GM18519 (cell line): Measurements from ENCODE around the gene MDFI.

Experiments
- ATAC-seq: cut with Tn5 transposase; IDR thresholded peaks from one replicate; pipeline ENCODE4 v1.9.1; 2021; ENCODE audit warnings: mild to moderate bottlenecking, moderate library complexity; ENCODE audit not compliant: unreplicated experiment, low FRiP score

The MDFI gene

GRCh38 chr6:41638002-41638934, at the start of gene MDFI:
Gene MDFI, plus strand, starts transcription at chr6:41638468. Its CDS starts 282 bp downstream, at chr6:41638750.
- ATAC-seq: no peak

GRCh38 chr6:41589223-41589622, 49.0 kb upstream of the MDFI start:
- ATAC-seq: no peak

- no peak for ATAC-seq
Observed at GRCh38 chr6:41589636-41590622, 48.3 kb upstream of the MDFI start.

- no peak for ATAC-seq
Observed at GRCh38 chr6:41591122-41591521, 47.1 kb upstream of the MDFI start.

- no peak for ATAC-seq
Observed at GRCh38 chr6:41591859-41592502, 46.3 kb upstream of the MDFI start.

- no peak for ATAC-seq
Observed at GRCh38 chr6:41593406-41593805, 44.9 kb upstream of the MDFI start.

GRCh38 chr6:41593839-41594238, 44.4 kb upstream of the MDFI start:
- ATAC-seq: no peak

GRCh38 chr6:41594326-41594725, 43.9 kb upstream of the MDFI start:
- no peak for ATAC-seq

- no peak for ATAC-seq
Observed at GRCh38 chr6:41594766-41595165, 43.5 kb upstream of the MDFI start.

GRCh38 chr6:41595166-41595565, 43.1 kb upstream of the MDFI start:
- ATAC-seq: no peak

- no peak for ATAC-seq
Observed at GRCh38 chr6:41596096-41596685, 42.1 kb upstream of the MDFI start.

- no peak for ATAC-seq
Observed at GRCh38 chr6:41596807-41597206, 41.5 kb upstream of the MDFI start.

- ATAC-seq: no peak
Observed at GRCh38 chr6:41597246-41598000, 40.8 kb upstream of the MDFI start.

- ATAC-seq: no peak
Observed at GRCh38 chr6:41598670-41599014, 39.6 kb upstream of the MDFI start.

- no peak for ATAC-seq
Observed at GRCh38 chr6:41599015-41599851, 39.0 kb upstream of the MDFI start.

GRCh38 chr6:41599852-41600445, 38.3 kb upstream of the MDFI start:
- ATAC-seq: no peak

GRCh38 chr6:41600499-41601247, 37.6 kb upstream of the MDFI start:
- no peak for ATAC-seq

GRCh38 chr6:41601248-41601549, 37.1 kb upstream of the MDFI start:
- ATAC-seq: no peak
